Left lobe of liver (tissue), 2 donors: ENCODE results near the gene FGFRL1. TPM values are rescaled to one million over a fixed set of nuclear protein-coding genes. Genes with fewer than 3 reads are reported as not detected.

ENCODE experiments used
- ATAC-seq: fragments of 200-7000 bp; cut with Tn5 transposase; one replicate; pipeline ENCODE4 v1.9.1; 2020; ENCODE audit warnings: mild to moderate bottlenecking, moderate library complexity
- DNase-seq: peaks from one replicate; pipeline ENCODE4 v3.0.0-alpha.2; 2020; ENCODE audit warnings: low spot score
- total RNA-seq: library from RNA; stranded (reverse); gene quantifications from one replicate; pipeline ENCODE4 v1.2.1, GENCODE V29; 2021
- donor health status: DM: no; HTN: no; CAD: no; lungs with moderate emphysema.
- donor health status: DM: no; HTN: yes; CAD: no.

The FGFRL1 gene
- total RNA-seq, 1 donor from 2014 or later: 64.8 TPM

DNA sequence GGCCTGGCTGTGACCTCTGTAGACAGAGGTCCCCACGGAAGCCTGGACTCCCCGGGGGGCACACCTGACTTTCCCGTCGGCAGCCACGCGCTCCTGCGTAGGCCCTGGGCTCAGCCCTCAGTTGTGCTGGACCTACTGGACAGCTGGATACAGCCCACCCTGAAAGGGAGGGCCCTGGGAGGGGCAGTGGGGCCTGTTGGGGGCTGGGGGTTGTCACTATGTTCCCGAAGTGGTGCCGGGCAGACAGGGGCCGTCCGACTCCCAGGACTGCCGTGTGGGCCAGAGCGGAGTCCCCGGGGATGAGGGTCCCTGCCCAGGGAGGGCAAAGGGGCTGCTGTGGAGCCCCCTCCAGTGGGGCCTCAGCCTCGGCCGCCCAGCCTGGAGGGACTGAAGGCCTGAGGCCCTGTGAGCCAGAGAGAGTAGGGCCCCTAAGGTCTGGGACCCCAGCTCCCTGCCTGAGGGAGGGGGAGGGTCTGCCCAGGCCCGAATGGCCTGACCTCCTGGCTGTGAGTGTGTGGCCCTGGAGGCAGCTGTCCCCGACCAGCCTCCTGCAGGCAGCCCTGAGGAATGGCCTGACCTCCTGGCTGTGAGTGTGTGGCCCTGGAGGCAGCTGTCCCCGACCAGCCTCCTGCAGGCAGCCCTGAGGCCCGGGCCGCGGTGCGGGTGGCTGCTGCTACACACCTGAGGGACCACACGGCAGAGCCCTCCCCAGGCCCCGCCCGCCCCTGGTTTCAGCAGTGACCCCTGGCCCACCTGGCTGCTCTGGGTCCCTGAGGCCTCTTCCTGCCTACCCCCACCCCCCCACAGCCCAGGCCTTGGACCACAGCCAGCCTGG is 25.8 kb downstream of the FGFRL1 start:
- no peak for DNase-seq
- ATAC-seq: no peak

DNA sequence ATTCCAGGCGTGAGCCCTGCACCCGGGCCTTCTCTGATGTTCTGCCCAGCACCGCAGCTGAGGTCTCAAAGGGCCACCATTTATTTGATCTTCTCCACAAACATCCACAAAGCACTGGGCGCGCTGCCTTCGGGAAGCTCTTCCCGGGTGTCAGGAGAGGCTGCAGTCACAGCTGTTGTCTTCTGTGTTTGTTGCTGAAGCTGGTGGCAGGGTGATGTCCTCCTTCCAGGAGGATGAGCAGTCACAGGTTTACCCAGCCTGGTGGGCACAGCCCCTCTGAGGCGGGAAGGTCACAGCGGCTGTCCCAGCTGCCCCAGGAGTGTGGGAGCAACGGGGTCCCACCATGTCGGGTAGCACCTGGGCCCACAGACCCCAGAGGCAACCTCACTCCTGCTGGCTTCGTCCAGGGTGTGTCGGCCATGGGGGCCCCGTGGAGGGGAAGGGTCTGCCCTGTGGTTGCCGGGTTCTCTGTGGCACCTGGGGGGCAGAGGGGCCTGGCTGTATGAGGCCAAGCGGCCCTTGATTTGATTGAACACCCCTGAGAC is 27.6 kb downstream of the FGFRL1 start:
- DNase-seq: no peak
- peak; percentile 48 for ATAC-seq

- DNase-seq (no peak), ATAC-seq (peak; percentile 14)
These were observed 28.3 kb downstream of the FGFRL1 start for GRCh38 chr4:1039493-1040343.

- DNase-seq: no peak
- ATAC-seq: no peak
These were observed 29.1 kb downstream of the FGFRL1 start for GRCh38 chr4:1040344-1041146.

DNA sequence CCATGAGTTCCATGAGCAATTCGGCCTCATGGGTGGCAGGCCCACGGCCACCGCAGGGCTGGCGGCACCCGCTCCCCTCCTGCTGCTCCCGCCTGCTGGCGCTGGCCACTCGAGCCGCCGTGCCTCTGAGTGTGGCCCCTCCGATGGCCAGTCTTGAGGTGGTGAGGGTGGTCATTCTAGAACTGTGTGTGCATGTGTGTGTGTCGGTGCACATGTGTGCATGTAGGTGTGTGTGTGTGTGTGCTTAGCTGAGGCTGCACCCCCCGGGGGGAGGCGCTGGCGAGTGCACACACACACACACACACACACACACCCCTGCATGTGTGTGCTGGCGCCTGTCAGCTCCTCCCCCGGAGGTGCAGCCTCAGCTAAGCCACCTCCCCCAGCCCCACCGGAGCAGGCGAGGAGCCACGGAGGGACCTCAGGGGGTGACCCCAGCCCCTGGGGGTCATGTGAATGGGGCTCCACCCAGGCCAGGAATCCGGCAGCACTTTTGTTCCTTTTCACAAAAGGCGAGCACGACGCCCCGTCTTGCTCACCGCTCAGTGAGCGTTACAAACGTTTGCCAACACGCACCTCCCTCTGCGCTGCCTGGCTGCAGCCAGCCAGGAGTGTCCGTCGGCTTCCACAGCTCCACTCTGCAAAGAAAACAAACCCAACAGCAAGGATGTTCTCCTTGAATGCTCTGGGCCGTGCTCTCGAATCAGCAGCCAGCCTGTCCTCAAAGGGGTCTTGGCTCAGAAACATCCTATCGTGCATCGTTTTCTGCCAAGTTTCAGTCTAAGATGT is 29.9 kb downstream of the FGFRL1 start:
- DNase-seq (no peak), ATAC-seq (no peak)

DNA sequence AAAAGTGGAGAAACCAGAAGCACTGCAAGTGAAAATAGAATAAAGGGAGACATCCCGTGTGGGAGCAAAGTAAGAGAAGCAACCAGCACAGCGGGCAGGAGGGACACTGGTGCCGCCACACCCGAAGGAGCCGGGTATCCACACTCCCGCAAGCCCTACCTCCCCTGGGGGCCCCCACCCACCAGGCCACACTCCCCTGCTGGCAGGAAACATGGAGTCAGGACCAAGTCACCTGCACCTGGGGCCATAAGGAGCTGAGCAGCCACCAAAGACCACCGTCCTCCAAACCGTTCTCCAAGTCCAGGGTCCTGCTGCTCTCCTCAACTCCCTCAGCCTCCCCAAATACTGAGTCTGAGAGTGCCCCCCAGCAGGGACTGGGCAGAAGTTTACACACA is 30.5 kb downstream of the FGFRL1 start:
- ATAC-seq (no peak), DNase-seq (no peak)

DNA sequence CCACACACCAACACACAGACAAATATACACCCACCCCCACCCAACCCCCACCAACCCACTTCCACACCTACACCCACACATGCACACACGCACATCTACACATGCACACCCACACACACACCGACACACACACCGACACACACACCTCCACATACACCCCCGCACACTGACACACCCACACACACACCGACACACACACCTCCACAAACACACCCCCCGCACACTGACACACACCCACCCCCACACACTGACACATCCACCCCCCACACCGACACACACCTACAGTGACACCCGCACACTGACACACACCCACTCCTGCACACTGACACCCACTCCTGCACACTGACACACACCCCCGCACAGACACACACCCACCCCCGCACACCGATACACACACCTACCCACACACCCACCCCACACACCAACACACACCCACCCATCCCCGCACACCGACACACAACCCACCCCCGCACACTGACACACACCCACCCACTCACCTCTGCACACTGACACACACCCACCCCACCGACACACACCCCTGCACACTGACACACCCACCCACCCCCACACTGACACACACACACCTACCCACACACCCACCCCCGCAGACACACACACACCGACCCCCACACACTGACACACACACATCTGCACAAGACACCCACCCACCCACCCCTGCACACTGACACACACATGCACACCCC is 31.1 kb downstream of the FGFRL1 start:
- DNase-seq (no peak), ATAC-seq (no peak)

DNA sequence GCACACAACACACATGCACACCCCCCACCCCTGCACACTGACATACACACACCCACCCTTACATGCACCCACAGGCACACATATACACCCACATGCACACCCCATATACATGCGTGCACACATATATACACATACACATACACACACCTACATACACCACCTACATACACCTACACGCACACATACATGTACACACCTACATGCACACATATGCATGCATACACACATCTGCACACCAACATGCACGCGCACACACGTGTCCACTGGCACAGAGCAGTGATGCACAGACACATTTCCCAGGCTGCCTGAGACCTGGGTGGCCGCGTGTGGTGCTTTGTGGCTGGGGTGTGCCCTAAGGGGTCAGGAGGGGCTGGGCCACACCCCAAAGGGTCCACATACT is 31.7 kb downstream of the FGFRL1 start:
- ATAC-seq: no peak
- no peak for DNase-seq

DNA sequence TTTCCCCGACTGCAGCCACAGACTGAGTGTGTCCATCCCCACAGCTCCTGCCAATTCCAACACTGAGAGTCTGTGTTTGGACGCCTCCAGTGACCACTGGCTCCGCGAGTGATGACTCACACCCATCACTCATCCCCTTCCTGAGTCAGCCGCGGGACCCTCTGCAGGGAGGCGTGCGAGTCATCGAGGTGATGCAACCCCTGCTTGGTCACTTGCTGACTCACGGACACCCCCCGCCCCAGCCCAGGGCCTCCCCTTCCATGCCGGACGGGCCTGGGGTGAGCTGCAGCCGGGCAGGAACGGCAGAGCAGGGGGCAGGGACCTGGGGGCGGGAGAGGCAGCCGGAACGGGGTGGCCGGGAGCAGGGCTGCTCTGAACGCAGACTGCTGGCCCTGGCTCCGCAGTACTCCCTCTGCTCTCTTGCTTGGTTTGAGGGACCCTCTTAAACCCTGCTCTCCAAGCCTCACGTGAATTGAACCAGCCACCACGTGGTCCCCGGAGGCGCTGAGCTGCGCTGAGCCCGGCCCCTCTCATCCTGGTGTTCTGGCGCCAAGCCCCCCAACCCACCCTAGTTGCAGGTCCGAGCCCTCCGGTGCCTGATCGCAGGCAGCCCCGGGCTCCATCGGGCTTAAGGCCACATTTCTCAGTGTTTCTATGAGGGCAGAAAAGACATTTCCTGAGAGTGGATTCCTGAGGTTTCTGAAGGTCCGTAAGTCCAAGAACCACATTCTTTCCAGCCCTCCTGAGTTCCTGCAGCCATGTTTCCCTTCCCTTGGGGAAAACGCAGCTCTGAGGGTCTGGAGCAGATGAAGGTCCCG is 32.4 kb downstream of the FGFRL1 start:
- ATAC-seq (no peak), DNase-seq (no peak)

- DNase-seq (no peak), ATAC-seq (no peak)
These were observed 33.2 kb downstream of the FGFRL1 start for GRCh38 chr4:1044469-1045192.

DNA sequence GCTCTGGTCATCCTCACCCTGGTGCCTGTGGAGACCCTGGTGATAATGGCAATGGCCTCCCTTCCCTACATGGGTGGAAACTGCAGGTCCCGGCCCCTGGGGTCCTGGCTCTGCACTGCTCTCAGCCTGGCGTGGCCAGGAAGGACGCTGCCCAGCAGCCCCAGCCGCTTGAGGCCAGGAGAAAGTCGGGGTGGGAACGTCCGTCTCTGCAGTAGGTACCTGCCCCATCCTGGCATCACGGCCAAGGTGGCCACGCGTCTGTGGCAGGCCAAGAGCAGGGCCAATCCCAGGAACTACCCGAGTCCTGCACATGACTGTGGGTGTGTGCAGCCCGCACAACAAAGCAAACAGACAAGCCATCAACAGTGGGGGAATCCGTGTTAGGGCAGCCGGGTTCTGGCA is 33.8 kb downstream of the FGFRL1 start:
- ATAC-seq (no peak), DNase-seq (no peak)

DNA sequence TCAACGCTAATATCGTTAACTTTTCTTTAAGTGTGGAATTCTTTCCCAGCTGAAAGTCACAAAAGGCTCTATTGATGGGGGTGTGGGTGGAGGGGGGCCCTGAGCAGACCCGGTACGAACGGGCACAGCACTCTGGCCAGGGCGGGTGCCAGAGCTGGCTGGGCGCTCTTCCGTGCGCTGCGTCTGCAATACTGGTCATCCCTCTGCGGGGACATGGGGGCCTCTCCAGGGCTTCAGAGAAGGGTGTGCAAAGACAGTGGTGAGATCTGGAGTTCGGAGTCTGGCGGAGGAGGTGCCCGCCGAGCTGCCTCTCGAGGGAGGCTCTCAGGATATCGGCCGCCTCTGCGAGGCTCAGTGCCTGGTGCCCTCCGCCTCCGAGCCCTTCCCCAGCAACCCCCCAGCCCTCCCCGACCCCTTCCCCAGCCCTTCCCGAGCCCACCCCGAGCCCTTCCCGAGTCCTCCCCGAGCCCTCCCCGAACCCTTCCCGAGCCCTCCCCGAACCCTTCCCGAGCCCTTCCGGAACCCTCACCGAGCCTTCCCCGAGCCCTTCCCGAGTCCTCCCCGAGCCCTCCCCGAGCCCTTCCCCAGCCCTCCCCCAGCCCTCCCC is 34.3 kb downstream of the FGFRL1 start:
- DNase-seq (no peak), ATAC-seq (no peak)

DNA sequence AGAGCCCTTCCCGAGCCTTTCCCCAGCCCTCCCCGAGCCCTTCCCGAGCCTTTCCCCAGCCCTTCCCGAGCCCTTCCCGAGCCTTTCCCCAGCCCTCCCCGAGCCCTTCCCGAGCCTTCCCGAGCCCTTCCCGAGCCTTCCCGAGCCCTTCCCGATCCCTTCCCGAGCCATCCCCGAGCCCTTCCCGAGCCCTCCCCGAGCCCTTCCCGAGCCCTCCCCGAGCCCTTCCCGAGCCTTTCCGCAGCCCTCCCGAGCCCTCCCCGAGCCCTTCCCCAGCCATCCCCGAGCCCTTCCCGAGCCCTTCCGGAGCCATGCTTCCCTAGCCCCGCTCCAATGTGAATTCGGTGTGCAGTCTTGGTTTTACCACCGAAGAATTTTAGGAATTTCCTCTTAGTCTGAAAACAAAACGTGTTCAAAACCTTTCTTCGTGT is 35.2 kb downstream of the FGFRL1 start:
- ATAC-seq: peak; percentile 63
- DNase-seq: peak; percentile 70

DNA sequence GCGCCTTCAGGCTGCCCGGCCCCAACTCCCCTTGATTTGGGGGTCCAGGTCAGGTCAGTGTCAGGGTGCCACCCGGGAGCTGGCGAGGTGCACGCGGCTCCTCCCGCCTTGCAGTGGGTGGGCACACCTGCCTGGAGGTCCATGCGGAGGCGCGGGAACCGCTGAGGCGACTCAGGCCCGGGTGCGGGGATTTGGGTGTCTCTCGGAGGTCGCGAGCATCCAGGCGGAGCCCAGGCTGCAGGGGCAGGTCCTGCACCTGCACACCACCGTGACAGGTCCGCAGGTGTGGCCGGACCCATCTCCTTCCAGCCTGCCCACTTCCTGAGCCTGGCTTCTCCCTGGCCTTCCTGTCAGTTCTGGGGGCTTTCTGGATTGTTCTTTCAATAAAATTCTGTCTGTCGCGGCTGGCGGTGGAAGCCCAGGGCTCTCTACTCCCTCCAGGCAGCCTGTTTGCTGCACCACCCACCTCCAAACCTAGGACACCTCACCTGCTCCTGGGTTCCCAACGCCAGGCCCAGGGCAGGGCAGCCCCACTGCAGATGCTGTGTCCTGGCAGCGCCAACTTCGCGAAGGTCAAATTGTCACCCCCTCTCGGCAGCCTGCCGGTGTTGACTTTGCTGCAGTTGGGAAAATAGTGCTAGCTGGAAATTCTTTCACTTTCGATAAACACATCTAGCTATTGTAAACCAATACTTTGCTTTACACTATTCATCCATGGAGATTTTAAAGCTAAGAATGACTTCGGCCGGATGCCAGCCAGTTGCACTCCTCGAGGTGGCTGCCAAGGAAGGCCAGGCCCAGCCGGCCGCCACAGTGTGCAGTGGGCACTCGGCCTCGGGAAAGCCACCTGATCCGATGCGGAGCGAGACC is 35.9 kb downstream of the FGFRL1 start:
- DNase-seq (no peak), ATAC-seq (peak; percentile 78)

DNA sequence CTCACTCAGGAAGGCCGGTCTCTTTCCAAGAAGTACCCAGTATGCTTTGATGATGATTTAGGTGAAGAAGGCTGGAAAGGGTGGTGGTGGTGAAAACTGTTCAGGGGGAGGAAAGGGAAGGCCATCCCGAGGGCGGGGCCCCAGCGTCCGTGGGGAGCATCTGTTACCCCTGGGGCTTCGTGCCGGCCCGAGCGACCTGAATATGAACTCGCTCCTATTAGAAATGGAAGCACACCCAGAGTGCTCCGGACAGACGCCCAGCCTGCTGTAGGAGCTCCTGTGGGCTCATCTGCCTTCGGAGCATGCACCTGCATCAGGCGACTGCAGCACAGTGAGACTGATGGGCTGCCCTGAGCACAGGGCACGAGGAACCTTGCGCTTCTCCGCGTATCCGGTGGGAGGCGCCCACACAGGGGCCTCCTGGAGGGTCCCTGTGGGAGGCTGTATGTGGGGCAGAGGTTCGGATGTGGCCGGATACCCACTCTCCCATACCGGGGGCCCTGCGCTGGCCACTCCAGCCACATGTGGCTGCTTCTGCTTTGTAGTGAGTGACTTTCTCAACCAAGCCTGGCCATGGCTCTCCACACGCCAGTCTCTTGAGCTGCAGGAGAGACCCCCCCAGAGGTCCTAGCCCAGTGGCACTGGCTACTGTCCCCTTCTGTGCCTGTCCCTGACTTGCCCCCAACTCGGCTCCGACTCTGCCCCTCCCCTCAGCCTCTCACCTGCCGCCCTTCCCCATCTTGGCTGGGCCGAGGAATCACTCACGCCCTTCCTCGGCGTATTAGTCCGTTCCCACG is 36.7 kb downstream of the FGFRL1 start:
- ATAC-seq (no peak), DNase-seq (no peak)
